Naive B cell (primary cell): Measurements from ENCODE around the gene ZBTB16. TPM values are rescaled to one million over a fixed set of nuclear protein-coding genes. Genes with fewer than 3 reads are reported as not detected.

ENCODE experiments used
- ATAC-seq, 2 donors: fragments of 150-1000 bp; cut with Tn5 transposase; 2 replicates each; pipeline ENCODE4 v1.10.0; 2021; ENCODE audit warnings: low read depth in 2 of 2, mild to moderate bottlenecking in 2 of 2, moderate library complexity in 2 of 2
- DNase-seq: peaks from one replicate; pipeline ENCODE4 v3.0.0; 2022
- H3K27ac Mint-ChIP-seq, 6 donors: one replicate each; pipeline ENCODE4 v1.8.0; 2020 to 2022; ENCODE audit warnings: mild to moderate bottlenecking in 6 of 6, mixed read lengths in 6 of 6, moderate library complexity in 5 of 6, inconsistent platforms in 2 of 6
- H3K27me3 Mint-ChIP-seq, 3 donors: one replicate each; pipeline ENCODE4 v1.8.0; 2021 to 2022; ENCODE audit warnings: mixed read lengths in 3 of 3, mild to moderate bottlenecking in 1 of 3
- H3K36me3 Mint-ChIP-seq, 2 donors: one replicate each; pipeline ENCODE4 v1.8.0; 2020 to 2022; ENCODE audit warnings: mixed read lengths in 2 of 2, inconsistent platforms in 1 of 2, mild to moderate bottlenecking in 1 of 2
- H3K4me1 Mint-ChIP-seq, 3 donors: one replicate each; pipeline ENCODE4 v1.8.0; 2020 to 2022; ENCODE audit warnings: mixed read lengths in 3 of 3, inconsistent platforms in 1 of 3, mild to moderate bottlenecking in 1 of 3, moderate library complexity in 1 of 3
- H3K4me3 Mint-ChIP-seq, 8 donors: one replicate each; pipeline ENCODE4 v1.8.0; 2020 to 2022; ENCODE audit warnings: mild to moderate bottlenecking in 8 of 8, mixed read lengths in 8 of 8, moderate library complexity in 8 of 8, inconsistent platforms in 2 of 8
- H3K9me3 Mint-ChIP-seq, 7 donors: one replicate each; pipeline ENCODE4 v1.8.0; 2020 to 2022; ENCODE audit warnings: mixed read lengths in 7 of 7, mild to moderate bottlenecking in 5 of 7, inconsistent platforms in 2 of 7, moderate library complexity in 1 of 7
- polyA plus RNA-seq, 6 donors: library from polyadenylated mRNA; unstranded; fragments of 300-500 nt; fragmentation: Illumina TruSeq; gene quantifications; one replicate each; pipeline ENCODE4 v1.2.3, GENCODE V29; 2021; ENCODE audit warnings: low read depth in 6 of 6

The ZBTB16 gene
- polyA plus RNA-seq, 6 donors from 2014 or later, result 10.0 to 178 (median 50.5) TPM

- H3K4me1 Mint-ChIP-seq, result peaks cover 5 to 44% (median 13%) of the 10 kb centered on the region in 3 donors
These were observed 68.9 kb downstream of the ZBTB16 start for GRCh38 chr11:114128399-114128798.

GRCh38 chr11:114129142-114129541 is 69.6 kb downstream of the ZBTB16 start:
- Mint-ChIP-seq H3K36me3 (peaks cover 16 to 21% of the 10 kb centered on the region in 2 donors), H3K4me3 (no peak overlapping the region), H3K27ac (peak overlapping the region in 1 of 6 donors; percentile 7), H3K9me3 (peaks cover 0 to 2% (median 0%) of the 10 kb centered on the region in 7 donors), H3K4me1 (peaks cover 5 to 46% (median 14%) of the 10 kb centered on the region in 3 donors), H3K27me3 (peaks cover 0 to 15% (median 0%) of the 10 kb centered on the region in 3 donors)
- DNase-seq (no peak), ATAC-seq (no peak)

More at GRCh38 chr11:114128399-114128798, 68.9 kb downstream of the ZBTB16 start:
- Mint-ChIP-seq H3K27me3 (peaks cover 0 to 15% (median 0%) of the 10 kb centered on the region in 3 donors), H3K4me3 (no peak overlapping the region), H3K27ac (peak overlapping the region in 2 of 6 donors; percentile 21 to 73), H3K36me3 (peaks cover 16 to 21% of the 10 kb centered on the region in 2 donors), H3K9me3 (peaks cover 0 to 2% (median 0%) of the 10 kb centered on the region in 7 donors)
- no peak for ATAC-seq
- DNase-seq, result no peak

DNA sequence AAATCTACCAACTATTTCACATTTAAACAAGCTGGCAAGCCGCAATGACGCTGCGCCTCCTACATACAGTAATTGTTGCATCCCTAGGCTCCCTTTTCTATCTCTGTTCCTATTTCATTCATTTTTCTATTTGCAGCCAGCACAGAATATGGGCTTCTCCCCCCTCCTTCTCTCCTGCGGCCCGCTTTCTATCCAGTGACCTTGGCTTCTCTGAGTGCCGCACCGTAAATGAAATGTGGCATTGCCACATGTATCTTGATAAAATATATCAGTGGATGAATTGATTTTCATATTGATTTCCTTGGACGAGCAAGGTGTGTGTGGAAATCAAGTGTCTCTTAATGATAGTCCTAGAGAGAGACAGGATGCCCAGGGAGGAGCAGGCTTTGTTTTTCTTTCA is 70.2 kb downstream of the ZBTB16 start:
- Mint-ChIP-seq H3K9me3 (peaks cover 0 to 2% (median 0%) of the 10 kb centered on the region in 7 donors), H3K4me3 (no peak overlapping the region), H3K36me3 (peaks cover 16 to 21% of the 10 kb centered on the region in 2 donors), H3K27ac (peak overlapping the region in 3 of 6 donors; percentile 7 to 89 (median 56)), H3K4me1 (peaks cover 5 to 49% (median 16%) of the 10 kb centered on the region in 3 donors), H3K27me3 (peaks cover 0 to 15% (median 0%) of the 10 kb centered on the region in 3 donors)
- no peak for ATAC-seq
- no peak for DNase-seq

DNA sequence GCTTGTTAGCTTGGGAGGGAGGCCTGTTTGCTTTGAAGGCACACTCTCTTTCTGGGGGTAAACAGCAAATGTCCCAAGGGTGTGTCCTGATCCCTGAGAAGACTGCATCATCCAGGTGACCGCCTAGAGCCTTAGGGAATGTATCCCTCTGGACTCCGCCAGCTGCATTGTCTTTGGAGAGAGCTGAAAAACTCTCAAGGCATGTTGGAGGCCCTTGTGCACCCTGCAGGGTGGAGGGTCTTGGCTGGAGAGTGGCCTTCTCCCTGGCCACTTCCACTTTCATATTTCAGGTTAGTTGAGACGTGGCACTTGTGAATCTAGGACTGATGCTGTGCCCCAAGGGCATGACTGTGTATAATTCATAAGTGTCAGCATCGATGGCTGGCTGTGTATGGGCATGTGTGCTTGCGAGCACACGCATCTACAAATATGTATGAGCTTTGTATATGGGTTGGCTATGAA is 70.6 kb downstream of the ZBTB16 start:
- no peak overlapping the region for H3K4me3 Mint-ChIP-seq
- ATAC-seq (no peak), DNase-seq (no peak)
- peaks cover 5 to 51% (median 18%) of the 10 kb centered on the region in 3 donors for H3K4me1 Mint-ChIP-seq
- peaks cover 0 to 2% (median 0%) of the 10 kb centered on the region in 7 donors for H3K9me3 Mint-ChIP-seq
- peak overlapping the region in 1 of 6 donors; percentile 32 for H3K27ac Mint-ChIP-seq
- peaks cover 0 to 15% (median 0%) of the 10 kb centered on the region in 3 donors for H3K27me3 Mint-ChIP-seq
- peaks cover 16 to 18% of the 10 kb centered on the region in 2 donors for H3K36me3 Mint-ChIP-seq

DNA sequence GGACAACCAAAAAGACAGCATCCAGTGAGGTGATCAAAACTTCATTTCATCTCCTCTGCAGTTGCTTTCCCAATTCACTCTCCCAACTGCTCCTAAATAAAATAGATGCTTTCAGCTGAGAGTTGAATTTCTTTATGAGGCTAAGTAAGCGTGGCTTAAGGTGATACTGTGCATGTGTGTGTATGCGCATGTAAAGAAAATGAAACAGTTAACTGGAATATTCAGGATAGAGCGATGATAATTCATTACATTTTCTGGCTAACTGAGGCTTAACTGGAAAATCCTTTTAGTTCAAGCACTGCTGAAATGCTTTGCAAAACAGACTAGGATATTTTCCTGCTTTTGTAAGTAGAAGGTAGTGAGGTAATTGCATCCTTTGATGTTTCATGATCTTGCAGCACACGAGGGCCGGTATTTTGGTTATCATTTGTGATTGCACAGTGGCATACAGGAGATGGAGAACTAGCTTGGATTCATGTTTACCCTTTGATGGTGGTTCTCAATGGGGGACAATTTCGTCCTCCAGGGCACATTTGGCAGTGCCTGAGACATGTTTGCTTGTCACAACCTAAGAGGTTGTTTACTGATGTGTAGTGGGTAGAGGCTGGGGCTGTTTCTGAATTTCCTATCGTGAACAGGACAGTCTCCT is 71.2 kb downstream of the ZBTB16 start:
- H3K36me3 Mint-ChIP-seq, result peaks cover 13 to 16% of the 10 kb centered on the region in 2 donors
- H3K4me1 Mint-ChIP-seq, result peaks cover 11 to 57% (median 25%) of the 10 kb centered on the region in 3 donors
- H3K27ac Mint-ChIP-seq, result no peak overlapping the region
- no peak overlapping the region for H3K4me3 Mint-ChIP-seq
- no peak for DNase-seq
- H3K9me3 Mint-ChIP-seq, result peaks cover 0 to 4% (median 0%) of the 10 kb centered on the region in 7 donors
- peaks cover 0 to 15% (median 0%) of the 10 kb centered on the region in 3 donors for H3K27me3 Mint-ChIP-seq
- no peak for ATAC-seq

DNA sequence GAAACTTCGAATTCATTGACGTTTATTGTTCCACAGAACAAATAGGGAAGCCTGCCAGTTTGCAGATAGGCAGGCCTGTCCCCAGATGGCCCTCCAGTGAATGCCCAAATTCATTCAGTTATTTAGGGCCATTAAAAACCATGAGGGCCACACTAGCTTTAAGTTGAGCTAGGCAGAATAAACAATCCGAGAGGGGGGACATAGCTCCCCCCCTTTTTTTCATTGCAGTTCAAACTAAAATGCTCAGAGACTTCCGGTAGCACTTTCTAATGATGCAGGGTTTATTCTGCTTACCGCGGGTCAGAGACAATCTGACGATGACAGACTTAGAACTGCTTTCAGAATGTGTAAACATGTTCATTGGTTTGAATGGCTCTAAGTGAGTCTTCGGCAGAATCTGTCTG is 72.0 kb downstream of the ZBTB16 start:
- peaks cover 10% of the 10 kb centered on the region in 2 donors for H3K36me3 Mint-ChIP-seq
- DNase-seq, result no peak
- peaks cover 0 to 4% (median 0%) of the 10 kb centered on the region in 7 donors for H3K9me3 Mint-ChIP-seq
- peak; percentile 44 to 46 for ATAC-seq
- H3K4me3 Mint-ChIP-seq, result peak overlapping the region in 3 of 8 donors; percentile 5 to 17 (median 10)
- peak overlapping the region in 2 of 6 donors; percentile 5 to 62 for H3K27ac Mint-ChIP-seq
- H3K27me3 Mint-ChIP-seq, result peaks cover 0 to 10% (median 0%) of the 10 kb centered on the region in 3 donors
- peaks cover 14 to 65% (median 30%) of the 10 kb centered on the region in 3 donors for H3K4me1 Mint-ChIP-seq

- H3K4me3 Mint-ChIP-seq, result no peak overlapping the region
- peak overlapping the region in 1 of 6 donors; percentile 32 for H3K27ac Mint-ChIP-seq
- no peak for ATAC-seq
These were observed 72.9 kb downstream of the ZBTB16 start for GRCh38 chr11:114132417-114132816.

GRCh38 chr11:114132944-114133394 is 73.5 kb downstream of the ZBTB16 start:
- no peak overlapping the region for H3K4me3 Mint-ChIP-seq
- DNase-seq, result no peak
- H3K27ac Mint-ChIP-seq, result peak overlapping the region in 2 of 6 donors; percentile 82 to 90
- peaks cover 0 to 4% (median 0%) of the 10 kb centered on the region in 7 donors for H3K9me3 Mint-ChIP-seq
- H3K27me3 Mint-ChIP-seq, result no peaks in the 10 kb centered on the region
- H3K36me3 Mint-ChIP-seq, result no peaks in the 10 kb centered on the region
- H3K4me1 Mint-ChIP-seq, result peaks cover 26 to 69% (median 45%) of the 10 kb centered on the region in 3 donors
- ATAC-seq, result no peak

More at GRCh38 chr11:114132417-114132816, 72.9 kb downstream of the ZBTB16 start:
- DNase-seq, result no peak
- Mint-ChIP-seq H3K27me3 (peaks cover 0 to under 1% (median 0%) of the 10 kb centered on the region in 3 donors), H3K4me1 (peaks cover 21 to 67% (median 39%) of the 10 kb centered on the region in 3 donors), H3K36me3 (peaks cover under 1% of the 10 kb centered on the region in 2 donors), H3K9me3 (peaks cover 0 to 4% (median 0%) of the 10 kb centered on the region in 7 donors)

GRCh38 chr11:114133548-114134329 is 74.2 kb downstream of the ZBTB16 start:
- H3K4me3 Mint-ChIP-seq, result no peak overlapping the region
- no peaks in the 10 kb centered on the region for H3K27me3 Mint-ChIP-seq
- H3K27ac Mint-ChIP-seq, result peak overlapping the region in 2 of 6 donors; percentile 76 to 84
- ATAC-seq (no peak), DNase-seq (no peak)
- H3K36me3 Mint-ChIP-seq, result no peaks in the 10 kb centered on the region
- H3K9me3 Mint-ChIP-seq, result peaks cover 0 to 4% (median 0%) of the 10 kb centered on the region in 7 donors
- H3K4me1 Mint-ChIP-seq, result peaks cover 34 to 76% (median 52%) of the 10 kb centered on the region in 3 donors

GRCh38 chr11:114134870-114135269 is 75.4 kb downstream of the ZBTB16 start:
- DNase-seq, result no peak
- H3K27ac Mint-ChIP-seq, result peak overlapping the region in 1 of 6 donors; percentile 68
- H3K36me3 Mint-ChIP-seq, result peaks cover 0 to 5% of the 10 kb centered on the region in 2 donors
- peaks cover 0 to 4% (median 0%) of the 10 kb centered on the region in 7 donors for H3K9me3 Mint-ChIP-seq
- H3K4me1 Mint-ChIP-seq, result peaks cover 44 to 80% (median 60%) of the 10 kb centered on the region in 3 donors
- ATAC-seq, result no peak
- H3K27me3 Mint-ChIP-seq, result no peaks in the 10 kb centered on the region
- no peak overlapping the region for H3K4me3 Mint-ChIP-seq

- H3K9me3 Mint-ChIP-seq, result peaks cover 0 to 4% (median 0%) of the 10 kb centered on the region in 7 donors
- H3K27me3 Mint-ChIP-seq, result peaks cover 0 to under 1% (median 0%) of the 10 kb centered on the region in 3 donors
- peak overlapping the region in 4 of 6 donors; percentile 30 to 68 (median 50) for H3K27ac Mint-ChIP-seq
- peak overlapping the region in 1 of 8 donors; percentile 41 for H3K4me3 Mint-ChIP-seq
- DNase-seq, result no peak
- peak in 1 of 2 donors; percentile 32 for ATAC-seq
- H3K36me3 Mint-ChIP-seq, result peaks cover 1 to 9% of the 10 kb centered on the region in 2 donors
- peaks cover 48 to 81% (median 64%) of the 10 kb centered on the region in 3 donors for H3K4me1 Mint-ChIP-seq
These were observed 76.2 kb downstream of the ZBTB16 start for GRCh38 chr11:114135737-114136151.

DNA sequence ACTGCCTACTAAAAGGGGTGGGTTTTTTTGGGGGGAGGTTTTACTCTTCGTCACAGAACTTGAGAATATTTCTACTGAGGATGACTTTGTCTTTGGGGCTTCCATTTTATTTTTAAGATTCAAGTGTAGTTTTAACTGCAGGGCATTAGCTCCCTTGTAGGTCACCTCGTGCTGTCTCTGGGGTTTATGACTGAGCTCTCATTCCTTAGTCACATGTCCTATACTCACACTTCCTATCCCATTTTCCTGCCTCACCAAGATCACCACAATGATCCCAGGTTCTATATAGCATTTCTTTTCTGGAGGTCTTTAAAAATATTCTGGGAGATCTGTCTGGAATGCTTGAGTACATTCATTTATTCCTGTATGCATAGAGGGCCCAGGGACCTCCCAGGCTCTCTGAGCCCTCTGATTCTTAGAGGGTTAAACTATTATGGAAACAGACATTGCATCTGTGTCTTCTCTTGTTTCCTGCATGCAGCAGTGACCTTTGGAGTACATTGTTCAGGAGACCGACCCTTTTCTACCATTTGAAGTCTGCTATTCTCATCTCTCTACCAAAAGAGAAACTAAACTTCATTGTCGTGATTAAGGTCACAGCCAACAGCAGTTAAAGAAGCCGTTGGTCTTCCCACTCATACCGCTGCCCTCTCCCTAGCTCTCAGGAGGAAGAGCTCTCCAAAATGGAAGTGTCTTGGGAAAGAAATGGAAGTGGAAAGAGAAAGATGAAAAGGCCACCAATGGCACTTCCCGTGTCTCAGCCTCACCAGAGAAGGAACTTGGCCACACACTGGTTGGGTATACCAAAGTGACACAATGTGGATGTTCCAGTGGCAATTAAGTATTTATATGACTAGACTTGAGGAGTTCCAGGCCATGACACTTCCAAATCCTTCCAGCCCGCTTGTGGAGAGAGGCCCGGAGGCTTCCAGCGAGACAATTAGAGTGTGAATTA is 77.5 kb downstream of the ZBTB16 start:
- H3K36me3 Mint-ChIP-seq, result peaks cover 10 to 14% of the 10 kb centered on the region in 2 donors
- DNase-seq (no peak), ATAC-seq (no peak)
- H3K9me3 Mint-ChIP-seq, result peaks cover 0 to 4% (median 0%) of the 10 kb centered on the region in 7 donors
- peaks cover 52 to 78% (median 61%) of the 10 kb centered on the region in 3 donors for H3K4me1 Mint-ChIP-seq
- peaks cover 4 to 10% (median 7%) of the 10 kb centered on the region in 3 donors for H3K27me3 Mint-ChIP-seq
- peak overlapping the region; percentile 8 to 80 (median 62) for H3K4me3 Mint-ChIP-seq
- H3K27ac Mint-ChIP-seq, result peak overlapping the region in 5 of 6 donors; percentile 32 to 87 (median 70)
